ENCODE data around the gene TIMP4. TPM values are rescaled to one million over a fixed set of nuclear protein-coding genes. Genes with fewer than 3 reads are reported as not detected.

Gene TIMP4
- total and polyA plus RNA-seq, 2 of the 4 experiments (the other 2 are of a cell fraction), result 0.39 to 0.54 TPM

- Histone ChIP-seq H3K27ac (ENCODE audit: insufficient read depth, low read length) (no peak overlapping the region), H3K56ac (ENCODE audit: extremely low read depth, insufficient read depth, low read length) (no peak overlapping the region), H3K36me3 (ENCODE audit: control insufficient read depth, insufficient read depth, low read length) (no peaks in the 10 kb centered on the region), H2BK15ac (ENCODE audit: low read depth, low read length) (no peak overlapping the region; the same call in 2 of the 3 replicates), H3K14ac (replicated peaks; ENCODE audit: low read depth, low read length) (no peak overlapping the region), H4K20me1 (ENCODE audit: insufficient read depth, low read length) (no peaks in the 10 kb centered on the region), H4K5ac (ENCODE audit: low read depth, low read length) (no peak overlapping the region), H3K79me1 (ENCODE audit: low read depth in 1 of 2, low read length in 2 of 2) (no peaks in the 10 kb centered on the region), H2AK9ac (replicated peaks; ENCODE audit: low read depth, low read length, poor library complexity) (peak overlapping the region; percentile 29), H3K27me3 (ENCODE audit: control insufficient read depth, insufficient read depth, low read length) (no peaks in the 10 kb centered on the region), H3K9me3 (ENCODE audit: control insufficient read depth, insufficient read depth, low read length) (peaks cover 3% of the 10 kb centered on the region), H3K18ac (ENCODE audit: low read depth, low read length) (no peak overlapping the region), H3K4me1 (ENCODE audit: control insufficient read depth, insufficient read depth, low read length) (peaks cover 12% of the 10 kb centered on the region), H2BK20ac (ENCODE audit: low read depth, low read length) (peak overlapping the region; percentile 64; the same call in 1 of the 2 replicates), H2BK5ac (ENCODE audit: low read depth, low read length, poor library complexity, severe bottlenecking) (no peak overlapping the region), H3K9me1 (ENCODE audit: insufficient read depth, low read length) (peaks cover 15% of the 10 kb centered on the region), H2AK5ac (ENCODE audit: low read depth, low read length) (0 out of 2 replicates have a peak overlapping the region, but pooled peaks have one; percentile 90), H4K91ac (ENCODE audit: insufficient read depth, low read depth, low read length) (no peak overlapping the region), H2AFZ (replicated peaks; ENCODE audit: low read length, poor library complexity) (peak overlapping the region; percentile 77), H3K4me2 (ENCODE audit: low read depth, low read length) (no peak overlapping the region), H3K4me3 (ENCODE audit: insufficient read depth, low read depth, low read length) (no peak overlapping the region), H2BK120ac (ENCODE audit: low read depth, low read length) (peak overlapping the region; percentile 61; the same call in 1 of the 2 replicates), H3K23ac (ENCODE audit: low read depth, low read length) (no peak overlapping the region), H3K9ac (ENCODE audit: low read depth, low read length) (no peak overlapping the region), H4K8ac (ENCODE audit: low read depth in 2 of 2, low read length in 2 of 2) (no peak overlapping the region), H3K4ac (ENCODE audit: low read depth, low read length) (peak overlapping the region; percentile 24; the same call in 1 of the 2 replicates)
- intact Hi-C loops (cut with micrococcal nuclease), result loop anchor here (1.0 to 5.0 kb wide), 5 partner anchors 37 to 717 kb away; partner anchors contain the start of genes PPARG and TAMM41
- dilution Hi-C loops (cut with HindIII; ENCODE audit: low sequenced_read_pairs, unreplicated experiment), result no loop called here
- 20% methylated on average over 1 of the region's 3 CpGs; no CpG with 5 or more reads in 1 of the 2 experiments for WGBS, 2 experiments (ENCODE audit: extremely low coverage in 2 of 2, insufficient read length in 1 of 2)
- in situ Hi-C loops (cut with MboI; ENCODE audit: low sequenced_read_pairs), result loop anchor here (5.0 to 10.0 kb wide), 2 partner anchors 39 to 299 kb away; no protein-coding TSS in a partner anchor
- DNase-seq (peak; percentile 50), ATAC-seq (ENCODE audit: low read depth) (peak; percentile 92)
- CTCF ChIA-PET, result interaction anchor here (0.6 to 2.2 kb wide), 15 partner anchors 10 to 361 kb away, joined by 3 to 25 read pairs (median 4); partner anchors contain the start of gene TSEN2
- TF ChIP-seq MAFK (IDR thresholded peaks at IDR 0.05; ENCODE audit: low read depth, low read length), result no peak
- peak; percentile 77 for TF ChIP-seq CTCF (conservative IDR thresholded peaks at IDR 0.05; ENCODE audit: low read depth, low read length)
- peak; percentile 88 for TF ChIP-seq RAD21 (IDR thresholded peaks at IDR 0.05; ENCODE audit: low read length)
- peak; percentile 81 for TF ChIP-seq SMC3 (IDR thresholded peaks at IDR 0.05; ENCODE audit: low read depth, low read length)
- no peak for TF ChIP-seq CEBPB (IDR thresholded peaks at IDR 0.05; ENCODE audit: low read depth, low read length)
- no peak for TF ChIP-seq RCOR1 (IDR thresholded peaks at IDR 0.05; ENCODE audit: insufficient replicate concordance, low read length)
- TF ChIP-seq NFE2L2 (IDR thresholded peaks at IDR 0.05; ENCODE audit: low read depth, low read length), result no peak
- no TSS peak for BruUV-seq (replicated peaks)
- POLR2A ChIA-PET (ENCODE audit: unreplicated experiment), result no interaction called here
Observed at GRCh38 chr3:12175844-12176453, 17.2 kb upstream of the TIMP4 start.
